HEK293T (cell line): ENCODE results near the gene GDF11.

Experiments
- CTCF ChIA-PET: fragments of 350-600 bp; formaldehyde crosslinking; extraction: SDS; loops from one replicate; lab custom pipeline; 2021; ENCODE audit warnings: antibody characterized with exemption, inconsistent platforms; lab: Yijun Ruan, JAX
- POLR2A ChIA-PET: fragments of 350-600 bp; formaldehyde crosslinking; extraction: SDS; loops from one replicate; lab custom pipeline; 2020; ENCODE audit warnings: antibody characterized with exemption, inconsistent platforms; lab: Yijun Ruan, JAX
- DNase-seq: peaks from one replicate; pipeline ENCODE4 v3.0.0; 2012; ENCODE audit warnings: mixed read lengths; ENCODE audit errors: extremely low spot score
- ARNT ChIP-seq: fragments of 450-650 bp; IDR thresholded peaks from 2 replicates; pipeline ENCODE4 v1.6.1; 2017; ENCODE audit warnings: mild to moderate bottlenecking
- BHLHE40 ChIP-seq: fragments of 450-650 bp; IDR thresholded peaks from 2 replicates; pipeline ENCODE4 v1.6.1; 2016; ENCODE audit warnings: mild to moderate bottlenecking, moderate library complexity, borderline replicate concordance
- CTBP1 ChIP-seq: fragments of 450-650 bp; IDR thresholded peaks from 2 replicates; pipeline ENCODE4 v1.6.1; 2016; ENCODE audit warnings: borderline replicate concordance
- ELF4 ChIP-seq: fragments of 450-650 bp; IDR thresholded peaks from 2 replicates; pipeline ENCODE4 v1.6.1; 2017; ENCODE audit warnings: antibody characterized with exemption
- FOXA1 ChIP-seq: fragments of 450-650 bp; IDR thresholded peaks from 2 replicates; pipeline ENCODE4 v1.6.1; 2016; ENCODE audit warnings: mild to moderate bottlenecking
- FOXK2 ChIP-seq: fragments of 450-650 bp; IDR thresholded peaks from 2 replicates; pipeline ENCODE4 v1.6.1; 2016; ENCODE audit warnings: mild to moderate bottlenecking
- FOXM1 ChIP-seq: fragments of 450-650 bp; IDR thresholded peaks from 2 replicates; pipeline ENCODE4 v1.6.1; 2017; ENCODE audit warnings: mild to moderate bottlenecking, borderline replicate concordance
- HDGF ChIP-seq: fragments of 450-650 bp; IDR thresholded peaks from 2 replicates; pipeline ENCODE4 v1.6.1; 2017; ENCODE audit warnings: antibody characterized with exemption, borderline replicate concordance
- L3MBTL2 ChIP-seq: fragments of 450-650 bp; conservative IDR thresholded peaks from 2 replicates; pipeline ENCODE4 v1.6.1; 2016; ENCODE audit warnings: mild to moderate bottlenecking
- LEF1 ChIP-seq: fragments of 450-650 bp; IDR thresholded peaks from 2 replicates; pipeline ENCODE4 v1.6.1; 2017; ENCODE audit warnings: mild to moderate bottlenecking, borderline replicate concordance
- NFRKB ChIP-seq: fragments of 450-650 bp; IDR thresholded peaks from 2 replicates; pipeline ENCODE4 v1.6.1; 2016; ENCODE audit warnings: mild to moderate bottlenecking, moderate library complexity
- SP1 ChIP-seq: fragments of 450-650 bp; IDR thresholded peaks from 2 replicates; pipeline ENCODE4 v1.6.1; 2017
- SUZ12 ChIP-seq: fragments of 450-650 bp; IDR thresholded peaks from 2 replicates; pipeline ENCODE4 v1.6.1; 2016; ENCODE audit warnings: mild to moderate bottlenecking
- TARDBP ChIP-seq: fragments of 450-650 bp; IDR thresholded peaks from 2 replicates; pipeline ENCODE4 v1.6.1; 2016
- ZNF384 ChIP-seq: fragments of 450-650 bp; IDR thresholded peaks from 2 replicates; pipeline ENCODE4 v1.6.1; 2016
- TF ChIP-seq, protein P1 (sequence below): fragments of 450-650 bp; IDR thresholded peaks from 2 replicates; pipeline ENCODE4 v1.6.1; 2016

The GDF11 gene

DNA sequence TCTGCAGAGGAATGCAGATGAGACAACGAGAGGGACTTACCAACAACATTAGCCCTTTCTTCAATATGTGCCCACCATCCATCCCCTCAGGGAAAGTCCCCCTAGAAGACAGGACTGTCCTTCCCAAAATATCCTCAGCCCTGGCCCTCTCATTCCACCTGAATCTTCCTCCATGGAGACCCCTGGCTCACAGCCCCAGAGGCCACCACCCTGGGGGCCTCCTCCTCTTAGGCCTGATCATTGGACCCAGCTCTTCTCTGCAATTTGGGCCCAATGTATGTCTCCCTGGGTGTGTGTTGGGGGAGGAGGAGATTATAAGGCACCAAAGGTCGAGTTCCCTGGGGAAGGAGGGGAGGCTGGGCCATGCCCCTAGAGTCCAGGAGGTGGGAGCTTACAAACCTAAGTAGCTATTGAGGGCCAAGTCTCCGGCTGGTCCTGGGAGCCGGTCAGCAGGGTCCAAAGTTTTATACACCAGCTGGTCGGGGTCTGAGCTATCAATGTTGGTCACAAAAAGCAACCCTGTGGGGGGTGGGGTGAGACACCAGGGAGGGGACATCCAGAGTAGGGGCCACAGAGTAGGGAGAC, 43.4 kb upstream of the GDF11 start:
- TF ChIP-seq SUZ12 (no peak), CTBP1 (no peak), ELF4 (no peak), FOXM1 (no peak), LEF1 (no peak), ZNF384 (no peak), NFRKB (no peak), ARNT (no peak), SP1 (no peak), FOXA1 (no peak), TARDBP (no peak), FOXK2 (no peak)
- TF ChIP-seq, protein P1, sequence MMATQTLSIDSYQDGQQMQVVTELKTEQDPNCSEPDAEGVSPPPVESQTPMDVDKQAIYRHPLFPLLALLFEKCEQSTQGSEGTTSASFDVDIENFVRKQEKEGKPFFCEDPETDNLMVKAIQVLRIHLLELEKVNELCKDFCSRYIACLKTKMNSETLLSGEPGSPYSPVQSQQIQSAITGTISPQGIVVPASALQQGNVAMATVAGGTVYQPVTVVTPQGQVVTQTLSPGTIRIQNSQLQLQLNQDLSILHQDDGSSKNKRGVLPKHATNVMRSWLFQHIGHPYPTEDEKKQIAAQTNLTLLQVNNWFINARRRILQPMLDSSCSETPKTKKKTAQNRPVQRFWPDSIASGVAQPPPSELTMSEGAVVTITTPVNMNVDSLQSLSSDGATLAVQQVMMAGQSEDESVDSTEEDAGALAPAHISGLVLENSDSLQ = no peak
- ChIA-PET CTCF (no interaction called here), POLR2A (interaction anchor here (0.9 to 1.2 kb wide), 3 partner anchors 16 to 131 kb away, joined by 3 read pairs; partner anchors contain the start of gene BLOC1S1)
- no peak for DNase-seq

DNA sequence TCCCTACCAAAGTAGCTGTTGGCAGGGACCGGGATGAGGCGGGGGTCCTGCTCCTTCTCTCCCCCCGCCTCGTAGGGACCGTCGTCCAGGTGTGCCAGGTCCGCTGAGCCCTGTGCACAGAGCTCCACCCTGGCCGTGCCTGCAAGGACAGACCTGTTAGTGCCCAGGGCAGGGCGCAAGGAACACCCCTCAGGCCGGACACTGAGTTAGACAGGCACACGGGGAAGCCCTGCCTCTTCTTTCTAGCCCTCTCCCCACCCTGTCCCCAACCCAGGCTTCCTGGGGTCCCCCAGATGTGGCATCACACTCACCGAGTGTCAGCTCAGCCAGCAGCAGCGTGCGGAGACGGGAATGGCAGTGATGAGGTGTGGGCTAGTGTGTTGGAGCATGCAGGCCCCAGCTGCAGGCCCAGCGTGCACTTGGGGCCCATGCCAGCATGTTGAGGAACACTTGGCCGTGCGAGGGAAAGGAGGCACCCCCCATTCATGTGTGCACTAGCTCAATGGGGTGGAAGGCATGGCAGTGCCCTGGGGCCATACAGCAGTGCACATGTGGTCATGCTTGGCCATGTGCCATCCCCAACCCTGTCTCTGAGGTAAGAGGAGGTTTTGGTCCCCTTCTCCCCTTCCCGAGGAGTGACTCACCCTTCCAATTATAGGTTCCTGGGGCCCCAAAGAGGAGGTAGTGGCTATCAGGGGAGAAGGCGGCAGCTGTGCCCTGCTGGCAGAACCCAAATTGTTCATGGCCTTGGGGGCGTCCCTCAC, 42.5 kb upstream of the GDF11 start:
- POLR2A ChIA-PET = interaction anchor here (1.0 to 1.2 kb wide), 2 partner anchors 19 to 130 kb away, joined by 3 read pairs; a partner anchor contains a TSS
- CTCF ChIA-PET = interaction anchor here (0.8 kb wide), 1 partner anchor 37 kb away, joined by 3 read pairs; no protein-coding TSS in a partner anchor
- DNase-seq = no peak
- no peak for TF ChIP-seq L3MBTL2

DNA sequence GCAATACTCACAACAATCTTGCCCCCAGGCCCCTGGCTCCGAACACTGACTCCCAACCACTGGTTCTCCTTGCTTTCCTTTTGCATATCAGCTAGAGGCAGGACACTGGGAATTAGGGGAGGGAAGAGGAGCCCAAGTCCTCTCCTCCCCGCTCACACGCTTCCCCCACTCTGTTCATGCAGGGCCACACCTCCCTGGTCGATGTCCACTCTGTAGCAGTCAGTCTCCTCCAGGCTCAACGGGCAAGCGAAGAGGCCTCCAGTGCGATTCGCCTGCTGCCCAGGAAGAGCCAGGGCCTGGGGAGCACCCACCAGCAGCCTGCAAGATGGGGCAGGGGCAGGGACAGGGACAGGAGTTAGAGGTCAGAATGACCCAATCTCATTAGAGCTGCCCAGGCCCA, 40.1 kb upstream of the GDF11 start:
- TF ChIP-seq FOXM1 (no peak), ZNF384 (no peak), CTBP1 (no peak), FOXA1 (no peak), ELF4 (no peak), L3MBTL2 (no peak), SP1 (no peak)
- DNase-seq = no peak
- ChIA-PET CTCF (no interaction called here), POLR2A (no interaction called here)

DNA sequence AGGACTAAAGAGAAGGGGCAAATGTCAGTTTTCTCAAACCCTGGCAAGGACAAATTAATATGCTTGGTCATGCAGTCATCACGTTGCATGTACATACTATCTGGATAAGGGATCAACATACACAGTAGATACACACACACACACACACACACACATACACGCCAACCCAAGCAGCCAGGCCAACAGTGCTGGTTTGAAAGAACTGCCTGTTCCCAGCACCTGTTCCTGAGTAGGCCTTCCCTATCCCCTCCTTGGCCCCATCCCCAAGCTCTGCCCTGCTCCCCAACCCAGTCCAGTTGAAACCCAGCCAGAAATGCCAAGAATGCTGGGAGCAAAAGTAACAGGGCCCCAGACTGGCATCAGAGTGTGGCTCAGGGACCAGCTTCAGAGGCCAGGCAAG, 39.6 kb upstream of the GDF11 start:
- CTCF ChIA-PET = no interaction called here
- TF ChIP-seq SP1 = no peak
- TF ChIP-seq, protein P1 = no peak
- TF ChIP-seq BHLHE40 = no peak
- TF ChIP-seq TARDBP = no peak
- no peak for TF ChIP-seq NFRKB
- TF ChIP-seq ZNF384 = no peak
- TF ChIP-seq ARNT = no peak
- TF ChIP-seq FOXA1 = no peak
- no peak for TF ChIP-seq HDGF
- no peak for TF ChIP-seq FOXK2
- DNase-seq = no peak
- POLR2A ChIA-PET = no interaction called here

DNA sequence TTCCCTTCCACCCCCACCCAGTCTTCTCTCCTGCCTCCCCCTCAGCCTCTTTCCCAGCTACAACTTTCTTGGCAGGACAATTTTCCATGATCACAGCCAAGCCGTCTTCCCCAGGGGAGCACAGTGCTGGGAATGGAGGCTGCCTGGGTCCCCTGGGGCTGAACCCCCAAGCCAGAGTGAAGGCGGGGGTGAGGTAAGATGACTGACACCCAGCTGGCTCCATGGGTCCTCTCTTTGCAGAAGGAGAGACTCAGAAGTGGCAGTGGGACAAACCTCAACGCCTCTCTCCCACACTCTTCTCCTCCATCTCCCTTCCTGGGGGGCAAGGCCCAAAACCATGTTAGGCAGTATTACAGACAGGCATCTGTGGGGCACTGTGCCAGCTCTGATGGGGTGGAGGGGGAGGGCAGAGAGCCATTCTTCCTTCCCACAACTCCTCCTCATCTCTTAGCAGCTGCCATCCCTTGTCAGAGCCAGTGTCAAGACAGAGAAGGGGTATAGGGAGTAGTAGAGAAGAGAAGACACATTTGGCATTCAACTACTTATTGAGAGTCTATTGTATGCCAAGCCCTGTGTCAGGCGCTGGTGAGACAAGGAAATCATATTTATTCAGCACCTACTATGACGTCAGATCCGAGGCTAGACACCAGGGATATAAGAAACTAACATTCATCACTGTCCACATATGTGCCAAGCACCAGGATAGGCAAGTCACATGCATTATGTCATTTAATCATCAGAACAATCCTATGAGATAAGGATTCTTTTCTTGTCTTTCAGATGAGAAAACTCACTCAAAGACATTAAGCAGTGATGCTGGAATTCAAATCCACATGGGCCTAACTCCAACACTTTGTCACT, 38.8 kb upstream of the GDF11 start:
- DNase-seq = no peak
- CTCF ChIA-PET = no interaction called here
- TF ChIP-seq, protein P1 = no peak
- no peak for TF ChIP-seq LEF1
- TF ChIP-seq NFRKB = no peak
- TF ChIP-seq BHLHE40 = no peak
- TF ChIP-seq TARDBP = no peak
- TF ChIP-seq SP1 = no peak
- TF ChIP-seq FOXM1 = no peak
- no peak for TF ChIP-seq ELF4
- no peak for TF ChIP-seq HDGF
- TF ChIP-seq FOXA1 = no peak
- no peak for TF ChIP-seq ARNT
- POLR2A ChIA-PET = no interaction called here
